AG09309 (cell line): ENCODE results near the gene CDC7.

ENCODE experiments used
- DNase-seq: peaks from one replicate; pipeline ENCODE4 v3.0.0-alpha.2; 2010; ENCODE audit warnings: low read depth
- H3K4me3 ChIP-seq: 2 replicates; pipeline ENCODE4 v1.5.1; 2011; ENCODE audit warnings: mild to moderate bottlenecking, low read depth, low read length, moderate library complexity; ENCODE audit not compliant: control insufficient read depth
- CTCF ChIP-seq: IDR thresholded peaks from 2 replicates; pipeline ENCODE4 v1.5.1; 2011; ENCODE audit warnings: mild to moderate bottlenecking, low read depth, low read length, inconsistent platforms; ENCODE audit not compliant: insufficient read depth, control insufficient read depth; ENCODE audit errors: missing control alignments

Gene CDC7

GRCh38 chr1:91557039-91557690 is 56.5 kb downstream of the CDC7 start:
- H3K4me3 ChIP-seq: no peak overlapping the region
- no peak for TF ChIP-seq CTCF
- DNase-seq: no peak

- DNase-seq: no peak
- H3K4me3 ChIP-seq: no peak overlapping the region
- TF ChIP-seq CTCF: no peak
Observed at GRCh38 chr1:91557826-91558225, 57.2 kb downstream of the CDC7 start.

GRCh38 chr1:91559046-91559750 is 58.5 kb downstream of the CDC7 start:
- no peak for DNase-seq
- H3K4me3 ChIP-seq: no peak overlapping the region
- no peak for TF ChIP-seq CTCF

GRCh38 chr1:91559838-91560565 is 59.4 kb downstream of the CDC7 start:
- DNase-seq: no peak
- no peak for TF ChIP-seq CTCF
- H3K4me3 ChIP-seq: no peak overlapping the region

- H3K4me3 ChIP-seq: no peak overlapping the region
- DNase-seq: no peak
- TF ChIP-seq CTCF: no peak
Observed at GRCh38 chr1:91564888-91565701, 64.4 kb downstream of the CDC7 start.

- no peak for TF ChIP-seq CTCF
- H3K4me3 ChIP-seq: no peak overlapping the region
- no peak for DNase-seq
Observed at GRCh38 chr1:91567583-91567982, 66.9 kb downstream of the CDC7 start.
